NCI-H1417 (cell line): ENCODE measurements around the gene CD38.

ENCODE experiments used
- DNase-seq, 3 experiments: peaks; one replicate each; lab custom pipeline; 2025; lab: John Stamatoyannopoulos, UW

CD38 gene

GRCh38 chr4:15868111-15868510, 90.0 kb downstream of the CD38 start:
- no peak for DNase-seq

- DNase-seq = no peak
These were observed 90.8 kb downstream of the CD38 start for GRCh38 chr4:15868826-15869413.

- peak in 1 of 3 experiments; percentile 17 for DNase-seq
These were observed 92.0 kb downstream of the CD38 start for GRCh38 chr4:15870079-15870478.

- no peak for DNase-seq
These were observed 93.0 kb downstream of the CD38 start for GRCh38 chr4:15870921-15871664.

GRCh38 chr4:15873117-15873516, 95.0 kb downstream of the CD38 start:
- DNase-seq = no peak

GRCh38 chr4:15874671-15875070, 96.5 kb downstream of the CD38 start:
- no peak for DNase-seq

GRCh38 chr4:15875663-15876460, 97.7 kb downstream of the CD38 start:
- DNase-seq = no peak

GRCh38 chr4:15878011-15878410, 99.9 kb downstream of the CD38 start:
- DNase-seq = no peak

- no peak for DNase-seq
These were observed 103.7 kb downstream of the CD38 start for GRCh38 chr4:15881820-15882219.

- peak; percentile 37 to 86 (median 80) for DNase-seq
These were observed 104.6 kb downstream of the CD38 start for GRCh38 chr4:15882675-15883086.

- no peak for DNase-seq
These were observed 105.6 kb downstream of the CD38 start for GRCh38 chr4:15883610-15884243.

GRCh38 chr4:15884666-15885065, 106.5 kb downstream of the CD38 start:
- no peak for DNase-seq

GRCh38 chr4:15885422-15885821, 107.3 kb downstream of the CD38 start:
- no peak for DNase-seq

- DNase-seq = no peak
These were observed 110.4 kb downstream of the CD38 start for GRCh38 chr4:15888515-15888914.

GRCh38 chr4:15890246-15890829, 112.2 kb downstream of the CD38 start:
- no peak for DNase-seq

GRCh38 chr4:15891312-15891711, 113.2 kb downstream of the CD38 start:
- peak in 1 of 3 experiments; percentile 3 for DNase-seq

GRCh38 chr4:15893962-15894361, 115.8 kb downstream of the CD38 start:
- no peak for DNase-seq

- DNase-seq = no peak
These were observed 116.3 kb downstream of the CD38 start for GRCh38 chr4:15894393-15894792.

- no peak for DNase-seq
These were observed 117.1 kb downstream of the CD38 start for GRCh38 chr4:15894921-15895916.

GRCh38 chr4:15897577-15897976, 119.4 kb downstream of the CD38 start:
- DNase-seq = no peak

GRCh38 chr4:15898902-15899301, 120.8 kb downstream of the CD38 start:
- DNase-seq = no peak
